ENCODE data around the gene DAPK2.

DAPK2 gene

GRCh38 chr15:63895787-63896218 lies 150.5 kb downstream of the DAPK2 start:
- no peak for DNase-seq (ENCODE audit: low read depth in 2 of 2)

- DNase-seq (ENCODE audit: low read depth in 2 of 2), result no peak
These were observed 151.1 kb downstream of the DAPK2 start for GRCh38 chr15:63895194-63895593.

GRCh38 chr15:63894662-63894949 lies 151.7 kb downstream of the DAPK2 start:
- no peak for DNase-seq (ENCODE audit: low read depth in 2 of 2)

- DNase-seq (ENCODE audit: low read depth in 2 of 2), result no peak
These were observed 152.2 kb downstream of the DAPK2 start for GRCh38 chr15:63893866-63894661.

- peak; percentile 67 to 68 for DNase-seq (ENCODE audit: low read depth in 2 of 2)
These were observed 153.4 kb downstream of the DAPK2 start for GRCh38 chr15:63892794-63893441.

- DNase-seq (ENCODE audit: low read depth in 2 of 2), result no peak
These were observed 154.5 kb downstream of the DAPK2 start for GRCh38 chr15:63891768-63892133.

GRCh38 chr15:63891079-63891767 lies 155.1 kb downstream of the DAPK2 start:
- DNase-seq (ENCODE audit: low read depth in 2 of 2), result peak; percentile 44 to 69

- DNase-seq (ENCODE audit: low read depth in 2 of 2), result no peak
These were observed 155.7 kb downstream of the DAPK2 start for GRCh38 chr15:63890617-63891016.

- DNase-seq (ENCODE audit: low read depth in 2 of 2), result no peak
These were observed 156.5 kb downstream of the DAPK2 start for GRCh38 chr15:63889831-63890230.

GRCh38 chr15:63888823-63889222 lies 157.5 kb downstream of the DAPK2 start:
- no peak for DNase-seq (ENCODE audit: low read depth in 2 of 2)

GRCh38 chr15:63888146-63888545 lies 158.1 kb downstream of the DAPK2 start:
- no peak for DNase-seq (ENCODE audit: low read depth in 2 of 2)

- DNase-seq (ENCODE audit: low read depth in 2 of 2), result no peak
These were observed 158.7 kb downstream of the DAPK2 start for GRCh38 chr15:63887630-63888029.

GRCh38 chr15:63884953-63885352 lies 161.3 kb downstream of the DAPK2 start:
- no peak for DNase-seq (ENCODE audit: low read depth in 2 of 2)

- no peak for DNase-seq (ENCODE audit: low read depth in 2 of 2)
These were observed 164.9 kb downstream of the DAPK2 start for GRCh38 chr15:63881431-63881830.

- no peak for DNase-seq (ENCODE audit: low read depth in 2 of 2)
These were observed 165.5 kb downstream of the DAPK2 start for GRCh38 chr15:63880744-63881143.

GRCh38 chr15:63879995-63880394 lies 166.3 kb downstream of the DAPK2 start:
- DNase-seq (ENCODE audit: low read depth in 2 of 2), result no peak

- no peak for DNase-seq (ENCODE audit: low read depth in 2 of 2)
These were observed 167.1 kb downstream of the DAPK2 start for GRCh38 chr15:63879211-63879610.

GRCh38 chr15:63877713-63878271 lies 168.5 kb downstream of the DAPK2 start:
- DNase-seq (ENCODE audit: low read depth in 2 of 2), result no peak

- DNase-seq (ENCODE audit: low read depth in 2 of 2), result no peak
These were observed 170.1 kb downstream of the DAPK2 start for GRCh38 chr15:63876085-63876662.

- DNase-seq (ENCODE audit: low read depth in 2 of 2), result no peak
These were observed 171.7 kb downstream of the DAPK2 start for GRCh38 chr15:63874616-63875015.

GRCh38 chr15:63872759-63873510 lies 173.3 kb downstream of the DAPK2 start:
- DNase-seq (ENCODE audit: low read depth in 2 of 2), result no peak

Measured in stimulated activated CD4-positive, alpha-beta T cell treated with anti-CD3 and anti-CD28 coated beads, Interleukin-15, amount 100 ng/mL, for 48 hours (primary cell).